Suprapubic skin (tissue), 3 donors: ENCODE measurements around the gene SFPQ.

ENCODE experiments used
- EP300 ChIP-seq: sonication (generic); formaldehyde crosslinking; IDR thresholded peaks from one replicate; pipeline ENCODE4 v1.6.1; 2017; ENCODE audit warnings: antibody characterized with exemption
- POLR2A ChIP-seq, 2 donors: fragments of 450-650 bp; IDR thresholded peaks; one replicate each; pipeline ENCODE4 v1.6.1; 2017; ENCODE audit warnings: antibody characterized with exemption in 2 of 2, mild to moderate bottlenecking in 2 of 2, moderate library complexity in 2 of 2
- TF ChIP-seq, protein P1 (sequence below), 2 donors: fragments of 200-600 bp in 1 of 2; fragments of 450-650 bp in 1 of 2; sonication (generic) in 1 of 2; IDR thresholded peaks; one replicate each; pipeline ENCODE4 v1.5.1; 2016 to 2019; ENCODE audit warnings: antibody characterized with exemption in 2 of 2, mild to moderate bottlenecking in 1 of 2, moderate library complexity in 1 of 2

GRCh38 chr1:35180776-35181374, 12.1 kb downstream of the SFPQ start:
- TF ChIP-seq, protein P1, sequence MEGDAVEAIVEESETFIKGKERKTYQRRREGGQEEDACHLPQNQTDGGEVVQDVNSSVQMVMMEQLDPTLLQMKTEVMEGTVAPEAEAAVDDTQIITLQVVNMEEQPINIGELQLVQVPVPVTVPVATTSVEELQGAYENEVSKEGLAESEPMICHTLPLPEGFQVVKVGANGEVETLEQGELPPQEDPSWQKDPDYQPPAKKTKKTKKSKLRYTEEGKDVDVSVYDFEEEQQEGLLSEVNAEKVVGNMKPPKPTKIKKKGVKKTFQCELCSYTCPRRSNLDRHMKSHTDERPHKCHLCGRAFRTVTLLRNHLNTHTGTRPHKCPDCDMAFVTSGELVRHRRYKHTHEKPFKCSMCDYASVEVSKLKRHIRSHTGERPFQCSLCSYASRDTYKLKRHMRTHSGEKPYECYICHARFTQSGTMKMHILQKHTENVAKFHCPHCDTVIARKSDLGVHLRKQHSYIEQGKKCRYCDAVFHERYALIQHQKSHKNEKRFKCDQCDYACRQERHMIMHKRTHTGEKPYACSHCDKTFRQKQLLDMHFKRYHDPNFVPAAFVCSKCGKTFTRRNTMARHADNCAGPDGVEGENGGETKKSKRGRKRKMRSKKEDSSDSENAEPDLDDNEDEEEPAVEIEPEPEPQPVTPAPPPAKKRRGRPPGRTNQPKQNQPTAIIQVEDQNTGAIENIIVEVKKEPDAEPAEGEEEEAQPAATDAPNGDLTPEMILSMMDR (IDR thresholded peaks at IDR 0.05): no peak
- no peak for TF ChIP-seq POLR2A (IDR thresholded peaks at IDR 0.05)
- TF ChIP-seq EP300: no peak
